ENCODE results near the gene SST. TPM values are rescaled to one million over a fixed set of nuclear protein-coding genes. Genes with fewer than 3 reads are reported as not detected.
"Not testable (repeated sequence)": the region's sequence is repeated elsewhere in the genome, so short reads cannot be mapped to it uniquely, and the experiment has no call there.

Gene SST
- total RNA-seq, 1 donor from 2014 or later, result not detected

GRCh38 chr3:187693431-187693830 is 23.2 kb upstream of the SST start:
- intact Hi-C loops (cut with DNase I), result no loop called here
- Histone ChIP-seq H3K27me3 (no peaks in the 10 kb centered on the region), H3K36me3 (no peaks in the 10 kb centered on the region), H3K4me3 (no peak overlapping the region), H3K9me3 (no peaks in the 10 kb centered on the region), H3K4me1 (no peaks in the 10 kb centered on the region), H3K27ac (no peak overlapping the region)
- no peak for DNase-seq (ENCODE audit: low spot score in 2 of 2)
- TF ChIP-seq CTCF (IDR thresholded peaks at IDR 0.05), result no peak

DNA sequence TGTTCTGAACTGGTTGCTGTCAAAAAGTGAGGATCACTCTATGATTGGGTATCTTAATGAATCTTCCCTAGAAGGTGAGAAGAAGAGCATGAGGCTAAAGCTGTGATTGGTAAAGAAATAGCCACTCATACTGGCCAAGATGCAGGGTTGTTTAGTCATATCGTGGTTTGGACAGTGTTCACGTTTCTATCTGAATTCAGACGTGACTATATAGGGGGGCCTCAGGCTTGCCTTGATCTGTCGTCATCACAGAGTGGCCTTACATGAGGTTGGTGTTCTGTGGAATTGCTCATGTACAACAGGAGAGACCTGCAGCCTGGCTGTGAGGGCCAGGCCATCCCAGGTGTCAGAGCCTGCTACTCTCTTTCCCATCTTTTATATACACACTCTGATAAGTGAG is 19.8 kb upstream of the SST start:
- intact Hi-C loops (cut with DNase I), result no loop called here
- Histone ChIP-seq H3K4me3 (no peak overlapping the region), H3K27ac (no peak overlapping the region), H3K4me1 (no peaks in the 10 kb centered on the region), H3K27me3 (no peaks in the 10 kb centered on the region), H3K36me3 (no peaks in the 10 kb centered on the region), H3K9me3 (peaks cover 0 to 20% of the 10 kb centered on the region in 2 donors)
- no peak for DNase-seq (ENCODE audit: low spot score in 2 of 2)
- TF ChIP-seq CTCF (IDR thresholded peaks at IDR 0.05), result no peak

DNA sequence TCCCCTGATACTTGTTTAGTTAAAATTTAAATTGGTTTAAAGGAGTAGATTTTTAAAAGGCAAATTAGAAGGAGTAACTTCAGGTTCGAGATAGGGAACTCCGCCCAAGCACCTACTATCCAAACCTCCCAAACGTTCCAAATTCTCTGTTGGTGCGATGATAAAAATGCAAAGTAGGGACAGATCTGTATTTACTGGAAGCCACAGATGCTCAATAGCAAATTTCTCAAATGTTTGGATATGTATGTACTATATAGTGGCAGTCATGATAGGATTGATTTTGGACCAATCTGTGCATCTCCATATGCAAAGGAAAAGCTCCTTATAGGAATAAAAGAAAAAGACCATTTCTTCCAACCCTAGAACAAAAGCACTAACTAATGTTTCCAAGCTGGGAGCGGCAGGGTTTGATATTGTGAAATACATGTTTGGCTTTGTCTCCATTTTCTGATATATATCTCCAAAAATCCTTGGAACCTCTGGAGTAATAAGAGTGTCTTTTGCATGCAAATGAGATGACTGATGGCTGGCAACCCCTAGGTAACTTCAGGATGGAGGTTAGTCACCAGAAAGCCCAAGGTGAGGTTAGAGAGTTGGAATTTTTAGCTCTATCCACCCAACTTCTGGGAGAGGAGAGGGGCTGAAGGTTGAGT is 16.6 kb upstream of the SST start:
- Histone ChIP-seq H3K4me1 (no peaks in the 10 kb centered on the region), H3K9me3 (peaks cover 0 to 23% of the 10 kb centered on the region in 2 donors), H3K4me3 (no peak overlapping the region), H3K27ac (no peak overlapping the region), H3K36me3 (no peaks in the 10 kb centered on the region), H3K27me3 (no peaks in the 10 kb centered on the region)
- intact Hi-C loops (cut with DNase I), result no loop called here
- no peak for TF ChIP-seq CTCF (IDR thresholded peaks at IDR 0.05)
- DNase-seq (ENCODE audit: low spot score in 2 of 2), result no peak

- TF ChIP-seq CTCF (IDR thresholded peaks at IDR 0.05), result no peak
- DNase-seq (ENCODE audit: low spot score in 2 of 2), result no peak
- Histone ChIP-seq H3K27me3 (no peaks in the 10 kb centered on the region), H3K4me1 (no peaks in the 10 kb centered on the region), H3K27ac (no peak overlapping the region), H3K4me3 (no peak overlapping the region), H3K9me3 (peaks cover 0 to 23% of the 10 kb centered on the region in 2 donors), H3K36me3 (no peaks in the 10 kb centered on the region)
- intact Hi-C loops (cut with DNase I), result no loop called here
Observed at GRCh38 chr3:187685948-187686347, 15.8 kb upstream of the SST start.

GRCh38 chr3:187684880-187685279 is 14.7 kb upstream of the SST start:
- no peak overlapping the region for H3K27ac ChIP-seq
- H3K9me3 ChIP-seq, result peaks cover 0 to 23% of the 10 kb centered on the region in 2 donors
- H3K36me3 ChIP-seq, result no peaks in the 10 kb centered on the region
- no peaks in the 10 kb centered on the region for H3K27me3 ChIP-seq
- no peak for TF ChIP-seq CTCF (IDR thresholded peaks at IDR 0.05)
- H3K4me1 ChIP-seq, result no peaks in the 10 kb centered on the region
- DNase-seq (ENCODE audit: low spot score in 2 of 2), result no peak
- no peak overlapping the region for H3K4me3 ChIP-seq
- intact Hi-C loops (cut with DNase I), result no loop called here

DNA sequence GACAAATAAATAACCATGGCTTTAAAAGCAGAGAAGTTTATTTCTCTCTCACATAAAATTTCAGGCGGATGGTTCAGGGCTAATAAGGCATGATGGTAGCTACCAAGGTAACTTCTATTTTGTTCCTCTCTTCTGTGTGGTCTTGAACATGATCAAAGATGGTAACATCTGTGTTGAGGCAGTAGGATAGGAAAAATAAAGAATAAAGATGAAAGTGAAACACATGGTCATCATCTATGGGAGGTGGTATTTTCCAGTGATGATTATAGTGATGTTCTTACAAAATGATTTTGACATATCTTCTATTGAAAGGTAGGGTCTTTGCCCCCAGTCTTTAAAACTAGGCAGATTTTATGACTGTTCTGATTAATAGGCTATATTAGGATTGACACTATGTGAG is 14.2 kb upstream of the SST start:
- TF ChIP-seq CTCF (IDR thresholded peaks at IDR 0.05), result no peak
- Histone ChIP-seq H3K27ac (no peak overlapping the region), H3K9me3 (peaks cover 0 to 23% of the 10 kb centered on the region in 2 donors), H3K4me1 (no peaks in the 10 kb centered on the region), H3K27me3 (no peaks in the 10 kb centered on the region), H3K4me3 (no peak overlapping the region), H3K36me3 (no peaks in the 10 kb centered on the region)
- DNase-seq (ENCODE audit: low spot score in 2 of 2), result no peak
- intact Hi-C loops (cut with DNase I), result no loop called here

DNA sequence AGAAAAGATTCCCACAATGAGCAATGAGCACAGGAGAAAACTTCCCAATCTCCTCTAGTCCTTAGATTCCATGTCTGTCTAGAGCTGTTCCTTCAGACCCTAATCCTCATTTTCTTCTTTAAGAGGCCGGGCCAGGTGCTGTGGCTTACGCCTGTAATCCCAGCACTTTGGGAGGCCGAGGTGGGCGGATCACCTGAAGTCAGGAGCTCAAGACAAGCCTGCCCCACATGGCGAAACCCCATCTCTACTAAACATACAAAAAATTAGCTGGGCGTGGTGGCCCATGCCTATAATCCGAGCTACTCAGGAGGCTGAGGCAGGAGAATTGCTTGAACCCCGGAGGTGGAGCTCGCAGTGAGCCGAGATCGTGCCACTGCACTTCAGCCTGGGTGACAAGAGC is 11.6 kb upstream of the SST start:
- DNase-seq (ENCODE audit: low spot score in 2 of 2); H3K27me3 ChIP-seq; H3K4me3 ChIP-seq; H3K4me1 ChIP-seq; intact Hi-C loops (cut with DNase I); H3K36me3 ChIP-seq; H3K27ac ChIP-seq: not testable (repeated sequence)
- H3K9me3 ChIP-seq, result peaks cover 0 to 19% of the 10 kb centered on the region in 2 donors

All from ascending aorta (tissue), 2 donors.